Glutamatergic neuron (in vitro differentiated cells): ENCODE data around the gene PCDHA1. TPM values are rescaled to one million over a fixed set of nuclear protein-coding genes. Genes with fewer than 3 reads are reported as not detected.

Experiments
- DNase-seq: peaks from one replicate; pipeline ENCODE4 v3.0.0; 2022
- H3K27ac Mint-ChIP-seq: one replicate; pipeline ENCODE4 v1.8.0; 2020; ENCODE audit warnings: mild to moderate bottlenecking, mixed read lengths, inconsistent platforms; ENCODE audit not compliant: unreplicated experiment
- H3K27me3 Mint-ChIP-seq: one replicate; pipeline ENCODE4 v1.8.0; 2020; ENCODE audit warnings: mild to moderate bottlenecking, moderate library complexity, mixed read lengths, inconsistent platforms; ENCODE audit not compliant: unreplicated experiment
- H3K36me3 Mint-ChIP-seq: one replicate; pipeline ENCODE4 v1.8.0; 2020; ENCODE audit warnings: mild to moderate bottlenecking, mixed read lengths, inconsistent platforms; ENCODE audit not compliant: unreplicated experiment
- H3K4me1 Mint-ChIP-seq: one replicate; pipeline ENCODE4 v1.8.0; 2020; ENCODE audit warnings: mild to moderate bottlenecking, low read depth, mixed read lengths, inconsistent platforms; ENCODE audit not compliant: unreplicated experiment
- H3K4me3 Mint-ChIP-seq: one replicate; pipeline ENCODE4 v1.8.0; 2020; ENCODE audit warnings: mild to moderate bottlenecking, mixed read lengths, inconsistent platforms; ENCODE audit not compliant: unreplicated experiment
- H3K9me3 Mint-ChIP-seq: one replicate; pipeline ENCODE4 v1.8.0; 2020; ENCODE audit warnings: mild to moderate bottlenecking, moderate library complexity, mixed read lengths, inconsistent platforms; ENCODE audit not compliant: unreplicated experiment
- total RNA-seq: library from RNA; stranded (reverse); fragmentation: NEBNext Ultra II Directional; extraction: Animal tissue kit (Norgen Biotek cat#: 25700); gene quantifications from one replicate; pipeline ENCODE4 v1.2.1, GENCODE V29; 2021; ENCODE audit not compliant: unreplicated experiment
- TF ChIP-seq, protein P1 (sequence below): fragments of 200-600 bp; sonication (generic); IDR thresholded peaks from one replicate; pipeline ENCODE4 v1.5.0; 2021; ENCODE audit not compliant: partially characterized antibody, unreplicated experiment

PCDHA1 gene
- total RNA-seq, 1 donor from 2014 or later, result 0.69 TPM

DNA sequence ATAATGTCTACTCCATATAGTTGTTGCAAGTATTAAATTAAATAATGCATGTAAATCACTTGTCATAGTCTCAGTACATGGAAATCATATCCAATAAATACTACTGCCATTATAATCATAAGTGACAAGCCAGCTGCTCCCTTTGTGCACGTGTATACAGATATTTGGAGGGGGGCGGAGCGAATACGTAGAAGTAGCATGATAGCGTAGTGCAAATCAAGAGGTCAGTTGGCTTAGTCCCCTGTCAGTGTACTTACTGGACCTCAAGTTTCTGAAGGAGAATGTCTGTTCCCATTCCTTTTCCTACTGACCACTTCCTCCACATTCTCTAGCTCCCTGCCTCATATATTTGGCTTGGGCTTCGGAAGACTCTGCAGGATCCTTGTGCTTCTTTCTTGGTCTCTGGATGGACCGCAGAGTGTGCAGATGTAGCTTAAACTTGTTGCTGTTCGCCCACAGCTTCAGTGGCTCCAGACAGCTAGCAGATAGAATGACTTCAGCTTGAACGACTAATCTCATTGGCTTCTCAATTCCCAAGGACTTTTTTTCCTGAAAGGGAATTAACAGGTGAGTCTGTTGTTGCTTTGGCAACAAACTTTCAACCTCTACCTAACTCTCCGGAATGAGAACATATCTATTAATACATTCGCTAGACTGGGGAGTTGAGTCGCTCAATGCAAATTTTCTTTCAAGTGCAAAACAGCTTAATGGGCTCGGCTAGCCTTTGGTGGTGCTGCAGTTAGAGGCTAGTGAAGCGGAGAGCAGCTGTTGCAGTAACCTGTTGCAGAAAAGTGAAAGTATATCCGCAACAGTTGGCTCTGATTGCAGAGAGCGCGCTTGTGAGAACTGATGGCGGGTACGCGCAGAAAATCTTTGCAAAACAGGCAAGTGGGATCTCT lies 264.9 kb downstream of the PCDHA1 start, which contains the start of gene PCDHB1:
Gene PCDHB1 (plus strand): TSS at position 753 of the 899 bp plus-strand sequence. CDS start 97 bp downstream, at position 850.
- DNase-seq, result no peak
- H3K9me3 Mint-ChIP-seq, result no peaks in the 10 kb centered on the region
- no peak within 1 kb of the TSS for H3K27ac Mint-ChIP-seq
- TF ChIP-seq, protein P1, sequence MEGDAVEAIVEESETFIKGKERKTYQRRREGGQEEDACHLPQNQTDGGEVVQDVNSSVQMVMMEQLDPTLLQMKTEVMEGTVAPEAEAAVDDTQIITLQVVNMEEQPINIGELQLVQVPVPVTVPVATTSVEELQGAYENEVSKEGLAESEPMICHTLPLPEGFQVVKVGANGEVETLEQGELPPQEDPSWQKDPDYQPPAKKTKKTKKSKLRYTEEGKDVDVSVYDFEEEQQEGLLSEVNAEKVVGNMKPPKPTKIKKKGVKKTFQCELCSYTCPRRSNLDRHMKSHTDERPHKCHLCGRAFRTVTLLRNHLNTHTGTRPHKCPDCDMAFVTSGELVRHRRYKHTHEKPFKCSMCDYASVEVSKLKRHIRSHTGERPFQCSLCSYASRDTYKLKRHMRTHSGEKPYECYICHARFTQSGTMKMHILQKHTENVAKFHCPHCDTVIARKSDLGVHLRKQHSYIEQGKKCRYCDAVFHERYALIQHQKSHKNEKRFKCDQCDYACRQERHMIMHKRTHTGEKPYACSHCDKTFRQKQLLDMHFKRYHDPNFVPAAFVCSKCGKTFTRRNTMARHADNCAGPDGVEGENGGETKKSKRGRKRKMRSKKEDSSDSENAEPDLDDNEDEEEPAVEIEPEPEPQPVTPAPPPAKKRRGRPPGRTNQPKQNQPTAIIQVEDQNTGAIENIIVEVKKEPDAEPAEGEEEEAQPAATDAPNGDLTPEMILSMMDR, result no peak
- H3K4me1 Mint-ChIP-seq, result peaks cover 2% of the 10 kb centered on the region
- H3K36me3 Mint-ChIP-seq, result no peaks in the 10 kb centered on the region
- peaks cover 6% of the 10 kb centered on the region for H3K27me3 Mint-ChIP-seq
- H3K4me3 Mint-ChIP-seq, result peak within 1 kb of the TSS; percentile 90

DNA sequence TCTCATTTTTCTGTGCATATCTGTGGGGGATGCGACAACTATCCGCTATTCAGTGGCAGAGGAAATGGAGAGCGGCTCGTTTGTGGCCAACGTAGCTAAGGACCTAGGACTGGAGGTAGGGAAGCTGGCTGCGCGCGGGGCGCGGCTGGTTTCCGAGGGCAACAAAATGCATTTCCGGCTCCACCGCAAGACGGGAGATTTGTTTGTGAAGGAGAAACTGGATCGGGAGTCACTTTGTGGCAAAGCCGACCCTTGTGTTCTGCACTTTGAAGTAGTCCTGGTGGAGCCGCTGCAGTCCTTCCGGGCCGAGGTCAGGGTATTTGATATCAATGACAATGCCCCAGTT lies 265.6 kb downstream of the PCDHA1 start:
- peaks cover 3% of the 10 kb centered on the region for H3K27me3 Mint-ChIP-seq
- TF ChIP-seq, protein P1, result no peak
- no peaks in the 10 kb centered on the region for H3K9me3 Mint-ChIP-seq
- H3K27ac Mint-ChIP-seq, result no peak overlapping the region
- peaks cover 2% of the 10 kb centered on the region for H3K4me1 Mint-ChIP-seq
- H3K36me3 Mint-ChIP-seq, result no peaks in the 10 kb centered on the region
- H3K4me3 Mint-ChIP-seq, result peak overlapping the region; percentile 90
- no peak for DNase-seq

Other genes with a start within 250 kb of the PCDHA1 start
- gene EIF4EBP3, start 238.5 kb upstream of the PCDHA1 start, total RNA-seq, result 7.0 TPM
- 45.0 TPM for gene SRA1, start 228.7 kb upstream of the PCDHA1 start, total RNA-seq
- gene APBB3, start 221.5 kb upstream of the PCDHA1 start, total RNA-seq, result 103 TPM
- 50.7 TPM for gene SLC35A4, start 221.3 kb upstream of the PCDHA1 start, total RNA-seq
- 0.64 TPM for gene CD14, start 153.0 kb upstream of the PCDHA1 start, total RNA-seq
- 12.5 TPM for gene TMCO6, start 146.7 kb upstream of the PCDHA1 start, total RNA-seq
- 59.6 TPM for gene NDUFA2, start 138.5 kb upstream of the PCDHA1 start, total RNA-seq
- gene IK, start 138.3 kb upstream of the PCDHA1 start, total RNA-seq, result 87.9 TPM
- 31.5 TPM for gene WDR55, start 121.2 kb upstream of the PCDHA1 start, total RNA-seq
- 5.4 TPM for gene DND1, start 112.6 kb upstream of the PCDHA1 start, total RNA-seq
- 162 TPM for gene HARS1, start 94.8 kb upstream of the PCDHA1 start, total RNA-seq
- 56.7 TPM for gene HARS2, start 94.7 kb upstream of the PCDHA1 start, total RNA-seq
- 71.3 TPM for gene ZMAT2, start 85.7 kb upstream of the PCDHA1 start, total RNA-seq
- 20.9 TPM for gene PCDHA2, start 8.7 kb downstream of the PCDHA1 start, total RNA-seq
- gene PCDHA3, start 14.9 kb downstream of the PCDHA1 start, total RNA-seq, result 17.9 TPM
- 29.7 TPM for gene PCDHA4, start 20.9 kb downstream of the PCDHA1 start, total RNA-seq
- gene PCDHA5, start 35.5 kb downstream of the PCDHA1 start, total RNA-seq, result 11.8 TPM
- gene PCDHA6, start 41.8 kb downstream of the PCDHA1 start, total RNA-seq, result 29.8 TPM
- gene PCDHA7, start 48.1 kb downstream of the PCDHA1 start, total RNA-seq, result 22.9 TPM
- gene PCDHA8, start 55.0 kb downstream of the PCDHA1 start, total RNA-seq, result 14.6 TPM
- gene PCDHA9, start 62.2 kb downstream of the PCDHA1 start, total RNA-seq, result 18.9 TPM
- 47.7 TPM for gene PCDHA10, start 69.8 kb downstream of the PCDHA1 start, total RNA-seq
- gene PCDHA11, start 82.8 kb downstream of the PCDHA1 start, total RNA-seq, result 23.2 TPM
- gene PCDHA12, start 89.2 kb downstream of the PCDHA1 start, total RNA-seq, result 32.4 TPM
- 10.2 TPM for gene PCDHA13, start 96.0 kb downstream of the PCDHA1 start, total RNA-seq
- gene PCDHAC1, start 140.2 kb downstream of the PCDHA1 start, total RNA-seq, result 25.2 TPM
- gene PCDHAC2, start 180.3 kb downstream of the PCDHA1 start, total RNA-seq, result 6.0 TPM